Measurements from ENCODE around the gene CDKN1A. TPM values are rescaled to one million over a fixed set of nuclear protein-coding genes. Genes with fewer than 3 reads are reported as not detected.
"Not testable (repeated sequence)": the region's sequence is repeated elsewhere in the genome, so short reads cannot be mapped to it uniquely, and the experiment has no call there.

The CDKN1A gene
- total RNA-seq, 4 donors from 2014 or later, result 143 to 200 (median 181) TPM

DNA sequence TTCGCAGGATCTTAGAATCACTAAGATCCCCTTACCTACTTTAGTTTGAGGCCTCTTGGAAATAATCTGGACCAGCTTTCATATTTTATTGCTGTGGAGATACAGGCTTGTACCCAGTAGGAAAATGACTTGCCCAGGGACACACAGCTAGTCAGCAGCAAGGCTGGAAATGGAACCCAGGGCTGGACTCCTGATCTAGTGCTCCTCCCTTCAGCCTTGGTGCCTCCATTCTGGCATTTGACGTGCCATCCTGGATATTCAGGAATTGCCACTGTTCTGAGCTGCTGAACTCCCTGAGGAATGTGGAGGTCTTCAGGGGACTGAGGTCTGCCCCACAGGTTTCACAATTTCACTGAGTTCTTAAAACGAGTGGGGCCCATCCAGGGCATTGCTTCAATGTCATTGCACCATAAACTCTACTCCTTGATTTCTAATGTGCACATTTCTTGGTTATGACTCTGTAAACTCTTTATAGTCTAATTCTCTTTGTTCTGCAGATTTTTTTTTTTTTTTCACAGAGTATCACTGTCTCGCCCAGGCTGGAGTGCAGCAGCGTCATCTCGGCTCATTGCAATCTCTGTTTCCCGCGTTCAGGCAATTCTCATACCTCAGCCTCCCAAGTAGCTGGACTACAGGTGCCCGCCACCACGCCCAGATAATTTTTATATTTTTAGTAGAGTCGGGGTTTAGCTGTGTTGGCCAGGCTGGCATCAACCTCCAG lies 26.7 kb upstream of the CDKN1A start:
- no peak for DNase-seq (ENCODE audit: low spot score in 2 of 2)
- 94 to 95% methylated on average over 11 of the region's 11 CpGs for WGBS, 2 donors
- no peak overlapping the region for H3K4me3 ChIP-seq (ENCODE audit: low read depth, poor library complexity, severe bottlenecking)
- intact Hi-C loops (cut with DNase I; ENCODE audit: low total_unique reads), result loop anchor here (2.0 kb wide), 1 partner anchor 73 kb away; no protein-coding TSS in a partner anchor
- TF ChIP-seq, protein P1, sequence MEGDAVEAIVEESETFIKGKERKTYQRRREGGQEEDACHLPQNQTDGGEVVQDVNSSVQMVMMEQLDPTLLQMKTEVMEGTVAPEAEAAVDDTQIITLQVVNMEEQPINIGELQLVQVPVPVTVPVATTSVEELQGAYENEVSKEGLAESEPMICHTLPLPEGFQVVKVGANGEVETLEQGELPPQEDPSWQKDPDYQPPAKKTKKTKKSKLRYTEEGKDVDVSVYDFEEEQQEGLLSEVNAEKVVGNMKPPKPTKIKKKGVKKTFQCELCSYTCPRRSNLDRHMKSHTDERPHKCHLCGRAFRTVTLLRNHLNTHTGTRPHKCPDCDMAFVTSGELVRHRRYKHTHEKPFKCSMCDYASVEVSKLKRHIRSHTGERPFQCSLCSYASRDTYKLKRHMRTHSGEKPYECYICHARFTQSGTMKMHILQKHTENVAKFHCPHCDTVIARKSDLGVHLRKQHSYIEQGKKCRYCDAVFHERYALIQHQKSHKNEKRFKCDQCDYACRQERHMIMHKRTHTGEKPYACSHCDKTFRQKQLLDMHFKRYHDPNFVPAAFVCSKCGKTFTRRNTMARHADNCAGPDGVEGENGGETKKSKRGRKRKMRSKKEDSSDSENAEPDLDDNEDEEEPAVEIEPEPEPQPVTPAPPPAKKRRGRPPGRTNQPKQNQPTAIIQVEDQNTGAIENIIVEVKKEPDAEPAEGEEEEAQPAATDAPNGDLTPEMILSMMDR (IDR thresholded peaks at IDR 0.05), result no peak
- no peak for TF ChIP-seq POLR2A (IDR thresholded peaks at IDR 0.05)

DNA sequence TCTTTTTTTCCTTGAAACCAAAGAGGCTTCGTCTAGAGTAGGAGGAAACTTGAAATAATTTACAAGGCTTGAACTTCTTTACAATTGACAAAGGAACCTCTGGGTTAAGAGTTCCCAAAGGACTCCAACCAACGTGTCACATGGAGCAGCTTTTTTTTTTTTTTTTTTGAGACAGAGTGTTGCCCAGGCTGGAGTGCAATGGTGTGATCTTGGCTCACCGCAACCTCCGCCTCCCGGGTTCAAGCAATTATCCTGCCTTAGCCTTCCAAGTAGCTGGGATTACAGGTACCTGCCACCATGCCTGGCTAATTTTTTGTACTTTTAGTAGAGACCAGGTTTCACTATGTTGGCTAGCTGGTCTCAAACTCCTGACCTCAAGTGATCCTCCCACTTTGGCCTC lies 24.0 kb upstream of the CDKN1A start:
- H3K4me3 ChIP-seq (ENCODE audit: low read depth, poor library complexity, severe bottlenecking); DNase-seq (ENCODE audit: low spot score in 2 of 2); intact Hi-C loops (cut with DNase I; ENCODE audit: low total_unique reads): not testable (repeated sequence)
- 71 to 80% methylated on average over 5 of the region's 5 CpGs for WGBS, 2 donors

DNA sequence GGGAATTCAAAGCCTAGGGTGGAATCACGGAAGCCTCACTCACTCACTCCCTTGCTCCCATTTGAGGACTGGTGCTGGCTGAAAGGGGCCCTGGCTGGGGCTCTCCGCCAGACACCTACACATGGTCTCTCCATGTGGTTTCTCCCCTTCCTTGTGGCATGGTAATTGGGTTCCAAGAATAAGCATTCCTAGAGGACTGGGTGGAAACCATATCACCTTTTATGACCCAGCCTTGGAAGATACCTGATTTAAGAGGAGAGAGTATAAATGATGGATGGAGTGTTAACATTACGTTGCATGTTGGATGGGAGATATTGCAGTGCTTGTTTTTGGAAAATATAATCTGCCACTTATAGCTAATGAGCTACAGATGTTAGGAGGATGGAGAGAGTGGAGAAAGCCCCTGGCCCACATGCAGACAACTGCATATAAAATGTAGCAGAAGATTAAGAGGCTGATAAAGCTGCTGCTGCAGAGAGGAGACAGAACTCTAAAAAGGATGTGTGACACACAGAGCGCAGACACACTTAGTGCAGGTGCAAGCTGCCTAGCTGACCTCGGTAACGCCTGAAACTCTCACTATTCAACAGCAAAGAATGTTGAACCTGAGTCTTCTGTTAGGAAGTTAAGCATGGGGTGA lies 23.3 kb upstream of the CDKN1A start:
- no peak overlapping the region for H3K4me3 ChIP-seq (ENCODE audit: low read depth, poor library complexity, severe bottlenecking)
- DNase-seq (ENCODE audit: low spot score in 2 of 2), result no peak
- WGBS, 2 donors, result 66 to 89% methylated on average over 6 of the region's 6 CpGs
- no peak for TF ChIP-seq POLR2A (IDR thresholded peaks at IDR 0.05)
- TF ChIP-seq, protein P1 (IDR thresholded peaks at IDR 0.05), result no peak
- intact Hi-C loops (cut with DNase I; ENCODE audit: low total_unique reads), result no loop called here

DNA sequence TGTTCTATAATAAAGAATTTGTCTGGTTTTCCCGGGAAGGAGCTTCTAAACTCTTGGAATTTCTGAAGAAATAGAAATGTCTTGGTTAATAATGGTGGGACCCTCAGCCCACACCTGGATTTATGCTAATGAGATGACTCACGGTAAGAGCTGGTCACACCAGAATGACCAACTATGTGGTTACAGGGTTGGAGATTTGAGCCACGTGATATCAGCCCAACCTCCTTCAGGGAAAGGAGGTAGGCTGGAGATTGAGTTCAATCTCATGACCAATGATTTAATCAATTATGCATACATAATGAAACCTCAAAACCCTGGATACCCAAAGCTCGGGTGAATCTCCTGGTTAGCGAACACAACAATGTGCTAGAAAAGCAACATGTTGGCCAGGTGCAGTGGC lies 22.1 kb upstream of the CDKN1A start:
- WGBS, 2 donors, result 72 to 91% methylated on average over 5 of the region's 5 CpGs
- intact Hi-C loops (cut with DNase I; ENCODE audit: low total_unique reads), result no loop called here
- no peak overlapping the region for H3K4me3 ChIP-seq (ENCODE audit: low read depth, poor library complexity, severe bottlenecking)
- TF ChIP-seq POLR2A (IDR thresholded peaks at IDR 0.05), result no peak
- TF ChIP-seq, protein P1 (IDR thresholded peaks at IDR 0.05), result no peak
- no peak for DNase-seq (ENCODE audit: low spot score in 2 of 2)

DNA sequence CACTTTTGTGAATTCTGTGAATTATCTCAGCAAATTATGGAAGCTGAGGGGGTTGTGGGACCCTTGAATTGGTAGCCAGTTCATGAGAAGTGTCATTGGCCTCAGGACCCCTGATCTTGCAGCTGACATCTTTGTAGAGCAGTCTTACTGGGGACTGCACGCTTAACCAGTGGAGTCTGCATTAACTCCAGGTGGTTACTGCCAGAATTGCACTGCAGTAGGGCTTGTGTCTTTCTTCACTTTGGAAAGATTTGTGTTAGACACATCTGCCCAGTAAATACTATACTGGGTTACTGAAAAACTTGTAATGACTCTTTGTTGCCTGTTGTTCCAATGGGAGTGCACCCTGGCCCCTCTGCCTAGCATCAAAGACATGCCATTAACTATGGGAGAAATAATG lies 21.2 kb upstream of the CDKN1A start:
- no peak for DNase-seq (ENCODE audit: low spot score in 2 of 2)
- WGBS, 2 donors, result 90 to 95% methylated on average over 1 of the region's 1 CpG
- no peak overlapping the region for H3K4me3 ChIP-seq (ENCODE audit: low read depth, poor library complexity, severe bottlenecking)
- intact Hi-C loops (cut with DNase I; ENCODE audit: low total_unique reads), result no loop called here
- no peak for TF ChIP-seq POLR2A (IDR thresholded peaks at IDR 0.05)
- TF ChIP-seq, protein P1 (IDR thresholded peaks at IDR 0.05), result no peak

DNA sequence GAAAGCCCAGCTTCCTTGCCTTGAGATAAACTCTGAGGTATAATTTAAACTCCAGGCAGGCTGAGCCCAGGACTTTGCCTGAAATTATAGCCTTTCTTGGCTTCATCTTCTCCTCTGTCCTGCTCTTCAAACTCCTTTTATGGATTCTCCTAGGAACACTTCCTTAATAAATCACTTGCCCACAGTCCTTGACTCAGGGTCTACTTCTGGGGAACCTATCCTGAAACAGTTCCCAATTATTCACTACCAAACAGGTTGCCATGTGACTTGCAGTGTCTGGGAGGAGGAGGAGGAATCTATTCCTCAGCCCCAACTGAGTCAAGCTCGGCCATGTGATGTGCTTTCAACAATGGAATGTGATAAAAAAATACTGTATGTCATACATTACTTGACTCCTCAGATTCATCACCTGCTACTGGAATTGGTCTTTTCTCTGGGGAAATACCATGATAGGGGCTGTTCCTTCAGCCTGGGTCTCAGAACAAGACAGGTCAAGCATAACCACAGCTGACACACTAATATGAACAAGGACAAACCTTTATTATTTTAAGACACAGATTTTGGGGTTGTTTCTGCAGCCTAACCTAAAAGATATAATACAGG lies 20.5 kb upstream of the CDKN1A start:
- TF ChIP-seq, protein P1 (IDR thresholded peaks at IDR 0.05), result no peak
- TF ChIP-seq POLR2A (IDR thresholded peaks at IDR 0.05), result no peak
- WGBS, 2 donors, result 77 to 96% methylated on average over 1 of the region's 1 CpG
- no peak for DNase-seq (ENCODE audit: low spot score in 2 of 2)
- H3K4me3 ChIP-seq (ENCODE audit: low read depth, poor library complexity, severe bottlenecking), result no peak overlapping the region
- intact Hi-C loops (cut with DNase I; ENCODE audit: low total_unique reads), result no loop called here

Data from lower leg skin (tissue), 4 donors.